HEK293T (cell line): ENCODE data around the gene RAB44.

Source experiments
- CTCF ChIA-PET: fragments of 350-600 bp; formaldehyde crosslinking; extraction: SDS; loops from one replicate; lab custom pipeline; 2021; ENCODE audit warnings: antibody characterized with exemption, inconsistent platforms; lab: Yijun Ruan, JAX
- POLR2A ChIA-PET: fragments of 350-600 bp; formaldehyde crosslinking; extraction: SDS; loops from one replicate; lab custom pipeline; 2020; ENCODE audit warnings: antibody characterized with exemption, inconsistent platforms; lab: Yijun Ruan, JAX
- DNase-seq: peaks from one replicate; pipeline ENCODE4 v3.0.0; 2012; ENCODE audit warnings: mixed read lengths; ENCODE audit errors: extremely low spot score
- ARNT ChIP-seq: fragments of 450-650 bp; IDR thresholded peaks from 2 replicates; pipeline ENCODE4 v1.6.1; 2017; ENCODE audit warnings: mild to moderate bottlenecking
- BHLHE40 ChIP-seq: fragments of 450-650 bp; IDR thresholded peaks from 2 replicates; pipeline ENCODE4 v1.6.1; 2016; ENCODE audit warnings: mild to moderate bottlenecking, moderate library complexity, borderline replicate concordance
- CTBP1 ChIP-seq: fragments of 450-650 bp; IDR thresholded peaks from 2 replicates; pipeline ENCODE4 v1.6.1; 2016; ENCODE audit warnings: borderline replicate concordance
- FOXA1 ChIP-seq: fragments of 450-650 bp; IDR thresholded peaks from 2 replicates; pipeline ENCODE4 v1.6.1; 2016; ENCODE audit warnings: mild to moderate bottlenecking
- FOXK2 ChIP-seq: fragments of 450-650 bp; IDR thresholded peaks from 2 replicates; pipeline ENCODE4 v1.6.1; 2016; ENCODE audit warnings: mild to moderate bottlenecking
- FOXM1 ChIP-seq: fragments of 450-650 bp; IDR thresholded peaks from 2 replicates; pipeline ENCODE4 v1.6.1; 2017; ENCODE audit warnings: mild to moderate bottlenecking, borderline replicate concordance
- HDGF ChIP-seq: fragments of 450-650 bp; IDR thresholded peaks from 2 replicates; pipeline ENCODE4 v1.6.1; 2017; ENCODE audit warnings: antibody characterized with exemption, borderline replicate concordance
- SP1 ChIP-seq: fragments of 450-650 bp; IDR thresholded peaks from 2 replicates; pipeline ENCODE4 v1.6.1; 2017
- SUZ12 ChIP-seq: fragments of 450-650 bp; IDR thresholded peaks from 2 replicates; pipeline ENCODE4 v1.6.1; 2016; ENCODE audit warnings: mild to moderate bottlenecking
- TARDBP ChIP-seq: fragments of 450-650 bp; IDR thresholded peaks from 2 replicates; pipeline ENCODE4 v1.6.1; 2016
- ZNF384 ChIP-seq: fragments of 450-650 bp; IDR thresholded peaks from 2 replicates; pipeline ENCODE4 v1.6.1; 2016
- TF ChIP-seq, protein P1 (sequence below): fragments of 450-650 bp; IDR thresholded peaks from 2 replicates; pipeline ENCODE4 v1.6.1; 2016

Gene RAB44

DNA sequence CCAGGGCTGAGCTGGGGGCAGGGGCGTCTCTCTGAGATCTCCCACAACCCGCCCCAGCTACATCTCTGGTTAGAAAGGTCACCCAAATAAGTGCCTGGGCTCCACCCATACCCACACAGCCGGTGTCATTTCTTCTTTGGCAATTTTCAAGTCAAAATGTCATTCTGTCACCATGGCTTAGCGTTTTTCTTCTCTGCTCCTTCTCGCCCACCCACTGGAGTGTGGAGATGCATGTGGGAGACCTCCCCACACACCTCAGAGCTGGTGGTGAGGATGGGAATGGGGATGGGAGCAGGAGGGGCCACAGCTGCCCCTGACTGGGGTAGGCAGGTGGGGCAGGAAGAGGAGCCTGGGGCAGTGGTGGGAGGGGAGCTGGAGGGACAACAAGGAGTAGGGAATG is 78.5 kb downstream of the RAB44 start:
- DNase-seq = no peak
- ChIA-PET CTCF (no interaction called here), POLR2A (no interaction called here)
- no peak for TF ChIP-seq FOXM1

DNA sequence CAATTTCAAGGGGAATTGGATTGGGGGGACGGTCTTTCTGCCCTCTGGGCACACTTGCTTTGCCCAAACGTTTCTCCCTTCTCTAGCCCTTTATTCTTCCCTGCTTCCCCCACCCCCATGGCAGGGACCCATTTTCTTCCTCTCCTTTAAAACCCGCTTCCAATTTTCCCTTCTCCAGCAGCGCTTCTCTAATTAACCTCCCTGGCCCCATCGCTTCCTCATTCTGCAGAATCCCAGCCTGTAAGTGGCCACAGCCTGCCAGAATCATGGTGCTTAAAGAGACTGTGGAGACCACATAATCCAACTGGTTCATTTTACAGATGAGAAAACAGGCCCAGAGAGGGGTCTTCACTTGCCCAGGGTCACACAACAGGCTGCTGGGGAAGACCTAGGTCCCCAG is 80.2 kb downstream of the RAB44 start:
- no peak for TF ChIP-seq BHLHE40
- ChIA-PET POLR2A (interaction anchor here (1.7 kb wide), 1 partner anchor 8 kb away, joined by 4 read pairs; no protein-coding TSS in a partner anchor), CTCF (interaction anchor here (2.0 kb wide), 1 partner anchor 74 kb away, joined by 8 read pairs; no protein-coding TSS in a partner anchor)
- DNase-seq = no peak

- TF ChIP-seq, protein P1, sequence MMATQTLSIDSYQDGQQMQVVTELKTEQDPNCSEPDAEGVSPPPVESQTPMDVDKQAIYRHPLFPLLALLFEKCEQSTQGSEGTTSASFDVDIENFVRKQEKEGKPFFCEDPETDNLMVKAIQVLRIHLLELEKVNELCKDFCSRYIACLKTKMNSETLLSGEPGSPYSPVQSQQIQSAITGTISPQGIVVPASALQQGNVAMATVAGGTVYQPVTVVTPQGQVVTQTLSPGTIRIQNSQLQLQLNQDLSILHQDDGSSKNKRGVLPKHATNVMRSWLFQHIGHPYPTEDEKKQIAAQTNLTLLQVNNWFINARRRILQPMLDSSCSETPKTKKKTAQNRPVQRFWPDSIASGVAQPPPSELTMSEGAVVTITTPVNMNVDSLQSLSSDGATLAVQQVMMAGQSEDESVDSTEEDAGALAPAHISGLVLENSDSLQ = no peak
- TF ChIP-seq CTBP1 (no peak), ARNT (no peak), TARDBP (no peak), FOXA1 (no peak), FOXM1 (no peak), SUZ12 (no peak), ZNF384 (no peak), BHLHE40 (no peak)
- CTCF ChIA-PET = interaction anchor here (0.5 to 2.0 kb wide), 2 partner anchors 73 to 334 kb away, joined by 3 to 8 read pairs; no protein-coding TSS in a partner anchor
- POLR2A ChIA-PET = interaction anchor here (1.7 kb wide), 1 partner anchor 10 kb away, joined by 4 read pairs; no protein-coding TSS in a partner anchor
- no peak for DNase-seq
Measured at GRCh38 chr6:36779227-36779626, 81.6 kb downstream of the RAB44 start.

- DNase-seq = no peak
- ChIA-PET POLR2A (interaction anchor here (0.7 kb wide), 1 partner anchor 94 kb away, joined by 3 read pairs; the partner anchor contains the start of gene PPIL1), CTCF (interaction anchor here (0.8 to 2.6 kb wide), 5 partner anchors 12 to 241 kb away, joined by 3 to 14 read pairs (median 4); no protein-coding TSS in a partner anchor)
- TF ChIP-seq ZNF384 = no peak
- no peak for TF ChIP-seq TARDBP
- no peak for TF ChIP-seq CTBP1
- TF ChIP-seq SP1 = no peak
- no peak for TF ChIP-seq SUZ12
- TF ChIP-seq FOXA1 = no peak
- no peak for TF ChIP-seq HDGF
- TF ChIP-seq BHLHE40 = no peak
Measured at GRCh38 chr6:36780442-36781177, 83.0 kb downstream of the RAB44 start.

- ChIA-PET CTCF (interaction anchor here (0.6 to 2.6 kb wide), 9 partner anchors 9 to 93 kb away, joined by 3 to 14 read pairs (median 4); partner anchors contain the start of gene PPIL1), POLR2A (interaction anchor here (1.2 kb wide), 1 partner anchor 9 kb away, joined by 4 read pairs; no protein-coding TSS in a partner anchor)
- no peak for DNase-seq
- TF ChIP-seq SUZ12 (no peak), SP1 (no peak), ARNT (no peak), FOXK2 (no peak)
- TF ChIP-seq, protein P1 = no peak
Measured at GRCh38 chr6:36781669-36782068, 84.0 kb downstream of the RAB44 start.
